Stimulated activated naive CD8-positive, alpha-beta T cell treated with anti-CD3 and anti-CD28 coated beads, Interleukin-15, Interleukin-2, amounts not matched to agents 100 U/mL and 50 U/mL, for 24 hours (primary cell): ENCODE data around the gene F11R.
"Not testable (repeated sequence)": the region's sequence is repeated elsewhere in the genome, so short reads cannot be mapped to it uniquely, and the experiment has no call there.

Experiments used
- ATAC-seq: fragments of 150-1000 bp; cut with Tn5 transposase; one replicate; pipeline ENCODE4 v1.10.0; 2021
- DNase-seq: peaks from one replicate; pipeline ENCODE4 v3.0.0; 2021

F11R gene

DNA sequence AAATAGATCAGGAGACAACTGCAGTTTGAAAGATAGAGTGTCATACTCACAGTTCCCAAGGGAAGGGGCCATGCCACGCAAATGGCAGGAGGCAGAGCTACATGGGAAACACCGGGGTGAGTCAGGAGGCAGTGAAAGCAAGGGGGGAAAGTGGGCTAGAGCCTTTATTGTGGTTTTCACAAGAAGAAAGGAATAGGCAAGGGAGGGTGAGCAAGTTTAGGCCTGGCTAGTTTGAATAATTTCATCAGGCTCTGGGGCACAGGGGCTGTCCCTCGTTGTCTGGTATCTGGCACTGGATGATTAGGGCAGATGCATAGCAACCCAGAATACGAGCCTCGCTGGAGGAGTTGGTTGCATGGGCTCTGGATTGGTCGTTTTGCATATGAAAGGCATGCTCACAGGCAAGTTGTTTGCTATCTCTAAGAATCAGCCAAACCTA is 49.3 kb downstream of the F11R start:
- DNase-seq: peak; percentile 69
- ATAC-seq: peak; percentile 99

GRCh38 chr1:160963521-160963920 is 57.4 kb downstream of the F11R start:
- DNase-seq (no peak), ATAC-seq (no peak)

DNA sequence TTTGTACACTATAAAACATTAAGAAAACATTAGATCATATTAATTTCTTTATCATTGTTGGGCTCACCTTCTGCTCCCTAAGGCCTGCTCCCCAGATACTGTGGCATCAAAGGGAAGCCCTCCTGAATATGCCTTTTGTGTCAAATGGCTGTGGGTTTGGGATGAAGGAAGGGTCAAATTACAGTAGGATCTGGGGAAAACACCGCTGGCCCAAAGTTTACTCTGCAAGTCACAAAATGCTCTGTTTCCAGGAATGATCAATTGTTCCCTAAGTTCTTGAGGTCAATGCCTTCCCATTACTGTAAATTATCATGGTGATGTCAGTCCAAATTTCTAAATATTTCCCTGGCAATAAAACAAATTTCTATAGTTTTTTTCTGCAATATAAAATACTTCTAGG is 59.5 kb downstream of the F11R start:
- DNase-seq (no peak), ATAC-seq (no peak)

- no peak for DNase-seq
- ATAC-seq: no peak
Measured at GRCh38 chr1:160956966-160957365, 64.0 kb downstream of the F11R start.

DNA sequence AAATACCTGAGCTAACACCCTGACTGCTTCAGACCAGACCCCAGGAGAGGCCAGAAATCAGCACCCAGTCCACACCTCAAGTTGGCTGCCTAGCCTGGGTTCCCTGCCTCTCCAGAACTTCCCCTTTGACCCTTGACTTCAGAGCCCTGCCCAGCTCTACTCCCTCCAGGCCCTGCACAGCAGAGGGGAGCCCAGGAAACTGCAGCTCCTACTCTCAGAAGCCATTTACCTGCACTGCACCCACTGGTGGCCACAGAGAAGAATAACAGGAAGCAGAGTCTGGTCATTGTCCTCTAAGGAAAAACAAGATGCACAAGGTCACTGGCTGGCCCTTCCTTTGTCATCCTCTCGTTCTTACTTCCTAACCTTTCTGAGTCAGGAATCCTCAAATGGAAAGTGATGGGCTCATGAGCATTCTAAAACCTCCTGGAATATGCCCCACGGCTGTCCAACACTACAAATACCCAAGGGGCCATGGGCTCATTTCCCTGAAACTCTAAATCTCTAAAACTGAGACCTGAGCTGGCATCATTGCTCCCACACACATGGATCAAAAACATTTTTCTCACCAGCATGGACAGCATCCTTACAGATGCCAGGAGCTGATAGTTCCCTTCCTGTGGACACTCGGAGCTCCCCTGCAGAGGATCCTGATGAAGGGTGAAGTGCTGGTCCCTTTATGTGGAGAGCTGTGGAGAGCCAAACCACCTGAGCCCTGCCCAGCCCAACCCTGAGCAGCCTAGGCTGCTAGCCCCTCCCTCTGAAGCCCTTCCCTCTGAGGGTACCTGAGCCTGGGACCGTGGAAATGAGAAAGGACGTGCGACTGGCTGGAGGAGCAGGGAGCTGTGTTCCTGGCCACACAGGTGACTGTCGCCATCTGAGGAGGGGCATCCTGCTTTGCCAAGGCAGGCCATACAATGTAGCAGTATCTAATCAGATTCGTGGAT is 66.5 kb downstream of the F11R start, which contains the start of gene ITLN2:
Gene ITLN2, minus strand, starts transcription at position 652 of the 947 bp plus-strand sequence. Its CDS starts 68 bp downstream, at position 584.
- ATAC-seq: peak; percentile 70
- DNase-seq: peak; percentile 52

DNA sequence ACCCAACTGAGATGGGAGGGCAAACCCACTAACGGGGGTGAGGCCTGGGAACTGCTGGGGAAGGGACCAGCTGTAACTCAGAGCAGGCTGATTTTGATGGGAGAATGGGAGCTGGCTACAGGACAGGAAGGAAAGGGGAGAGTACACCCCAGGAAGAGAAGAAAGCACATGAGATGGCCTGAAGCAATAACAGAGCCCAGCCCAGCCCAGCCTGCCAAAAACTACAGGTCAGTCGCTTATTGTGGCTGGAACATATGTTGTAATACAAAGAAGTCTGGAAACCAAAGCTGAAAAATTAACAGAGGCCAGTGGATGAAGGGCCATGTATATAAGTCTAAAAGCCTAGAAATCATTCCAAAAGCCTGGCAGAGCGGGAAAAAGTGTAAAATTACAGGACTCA is 67.9 kb downstream of the F11R start:
- ATAC-seq (no peak), DNase-seq (no peak)

DNA sequence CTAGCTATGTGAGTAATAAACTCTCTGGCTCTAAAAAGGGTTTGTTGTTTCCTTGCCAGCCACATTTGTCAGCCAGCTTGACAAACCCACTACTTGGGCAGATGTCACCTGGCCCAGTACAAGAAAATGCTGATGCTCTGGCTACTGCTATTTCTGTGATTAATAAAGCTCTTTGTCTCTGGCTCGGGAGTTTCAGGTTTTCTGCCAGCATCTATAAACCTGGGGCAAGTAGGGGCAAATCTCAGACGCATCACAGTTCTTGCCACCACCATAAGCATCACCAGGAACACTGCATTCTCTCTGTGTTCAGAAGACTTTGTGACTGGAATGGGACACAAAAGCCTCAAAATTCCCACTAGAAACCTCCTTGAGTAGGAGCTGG is 68.8 kb downstream of the F11R start:
- ATAC-seq: no peak

GRCh38 chr1:160951443-160952128 is 69.4 kb downstream of the F11R start:
- ATAC-seq: peak; percentile 74
- DNase-seq: peak; percentile 73

More for the DNA sequence above, 68.8 kb downstream of the F11R start:
- no peak for DNase-seq

DNA sequence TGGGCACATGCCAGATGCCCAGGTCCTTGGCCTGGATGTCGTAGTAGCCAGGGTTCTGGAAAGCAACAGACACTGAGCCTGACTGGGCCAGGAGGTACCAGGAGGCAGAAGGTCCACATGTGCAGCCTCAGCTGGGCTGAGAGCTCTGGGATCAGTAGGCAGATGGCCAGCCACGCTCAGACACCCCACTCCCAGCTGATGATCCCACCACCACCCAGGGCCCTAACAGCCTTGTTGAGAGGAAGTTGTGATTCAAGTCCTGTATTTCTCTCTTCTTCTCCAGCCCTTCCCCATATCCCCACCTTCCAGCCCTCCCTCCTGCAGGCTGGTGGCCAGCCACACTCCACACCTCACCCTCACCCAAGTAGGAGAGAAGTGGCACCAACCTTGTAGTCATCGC is 70.3 kb downstream of the F11R start:
- no peak for ATAC-seq
- no peak for DNase-seq

- no peak for ATAC-seq
- no peak for DNase-seq
Measured at GRCh38 chr1:160949881-160950280, 71.1 kb downstream of the F11R start.

DNA sequence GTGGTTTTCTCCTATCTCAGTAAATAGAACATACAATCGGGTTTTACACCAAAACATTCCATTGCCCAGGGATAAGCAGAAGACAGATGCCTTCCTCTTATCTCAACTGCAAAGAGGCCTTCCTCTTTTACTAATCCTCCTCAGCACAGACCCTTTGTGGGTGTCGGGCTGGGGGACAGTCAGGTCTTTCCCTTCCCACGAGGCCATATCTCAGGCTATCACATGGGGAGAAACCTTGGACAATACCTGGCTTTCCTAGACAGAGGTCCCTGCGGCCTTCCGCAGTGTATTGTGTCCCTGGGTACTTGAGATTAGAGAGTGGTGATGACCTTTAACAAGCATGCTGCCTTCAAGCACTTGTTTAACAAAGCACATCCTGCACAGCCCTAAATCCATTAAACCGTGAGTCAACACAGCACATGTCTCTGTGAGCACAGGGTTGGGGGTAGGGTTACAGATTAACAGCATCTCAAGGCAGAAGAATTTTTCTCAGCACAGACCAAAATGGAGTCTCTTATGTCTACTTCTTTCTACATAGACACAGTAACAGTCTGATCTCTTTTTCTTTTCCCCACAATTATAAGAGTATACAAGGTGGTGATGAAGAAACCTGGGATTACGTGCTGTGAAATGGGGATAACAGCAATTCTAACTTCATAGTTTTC is 71.6 kb downstream of the F11R start:
- not testable (repeated sequence) for ATAC-seq, DNase-seq

- ATAC-seq, DNase-seq: not testable (repeated sequence)
Measured at GRCh38 chr1:160947174-160947759, 73.7 kb downstream of the F11R start.

DNA sequence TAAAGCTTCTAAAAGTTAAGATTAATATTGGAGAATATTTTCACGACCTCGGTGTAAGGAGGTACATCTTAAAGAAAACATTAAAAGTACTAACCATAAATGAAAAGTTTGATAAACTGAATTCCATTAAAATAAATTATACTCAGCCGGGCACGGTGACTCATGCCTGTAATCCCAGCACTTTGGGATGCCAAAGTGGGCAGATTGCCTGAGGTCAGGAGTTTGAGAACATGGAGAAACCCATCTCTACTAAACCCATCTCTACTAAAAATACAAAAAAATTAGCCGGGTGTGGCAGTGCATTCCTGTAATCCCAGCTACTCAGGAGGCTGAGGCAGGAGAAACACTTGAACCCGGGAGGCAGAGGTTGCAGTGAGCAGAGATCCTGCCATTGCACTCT is 75.1 kb downstream of the F11R start:
- DNase-seq, ATAC-seq: not testable (repeated sequence)
